Vagina (tissue), 2 donors: ENCODE data around the gene NFYC. TPM values are rescaled to one million over a fixed set of nuclear protein-coding genes. Genes with fewer than 3 reads are reported as not detected.
A peak's percentile ranks its signal among the peaks of the same experiment; 100 is the strongest.

Experiments used
- DNase-seq, 2 donors: peaks; one replicate each; pipeline ENCODE4 v3.0.0-alpha.2; 2017; ENCODE audit errors: extremely low spot score in 2 of 2
- H3K27ac ChIP-seq: fragments of 200-600 bp; sonication (generic); one replicate; pipeline ENCODE4 v1.5.1; 2019
- H3K27me3 ChIP-seq: fragments of 200-600 bp; sonication (generic); one replicate; pipeline ENCODE4 v1.5.1; 2019
- H3K36me3 ChIP-seq, 2 donors: fragments of 200-600 bp; sonication (generic); one replicate each; pipeline ENCODE4 v1.5.1; 2017 to 2019
- H3K4me1 ChIP-seq: fragments of 200-600 bp; sonication (generic); one replicate; pipeline ENCODE4 v1.5.1; 2019
- H3K4me3 ChIP-seq, 2 donors: fragments of 200-600 bp; sonication (generic); 1 replicate in 1 of 2; 2 replicates in 1 of 2; pipeline ENCODE4 v1.5.1; 2016 to 2019
- H3K9me3 ChIP-seq: fragments of 200-600 bp; sonication (generic); one replicate; pipeline ENCODE4 v1.5.1; 2019
- POLR2A ChIP-seq, 2 donors: fragments of 450-650 bp; IDR thresholded peaks; one replicate each; pipeline ENCODE4 v1.6.1; 2017; ENCODE audit warnings: antibody characterized with exemption in 2 of 2, mild to moderate bottlenecking in 2 of 2, moderate library complexity in 2 of 2
- POLR2AphosphoS5 ChIP-seq, 2 donors: sonication (generic); formaldehyde crosslinking; IDR thresholded peaks; one replicate each; pipeline ENCODE4 v1.9.0; 2017; ENCODE audit warnings: antibody characterized with exemption in 2 of 2, mild to moderate bottlenecking in 2 of 2, low read depth in 1 of 2; ENCODE audit not compliant: insufficient read depth in 1 of 2
- intact Hi-C: fragments of 100-400 bp; cut with DNase I; formaldehyde crosslinking; loops from one replicate; pipeline ENCODE4 v1.15.1; 2023
- total RNA-seq: library from RNA; depleted of rRNA; stranded (reverse); fragments of >200 nt; gene quantifications from one replicate; pipeline ENCODE4 v1.2.3, GENCODE V29; 2016
- TF ChIP-seq, protein P1 (sequence below), 3 experiments: fragments of 450-650 bp in 2 of 3; fragments of 200-600 bp in 1 of 3; sonication (generic) in 1 of 3; IDR thresholded peaks; one replicate each; pipeline ENCODE4 v1.5.1; 2017 to 2019; ENCODE audit warnings: antibody characterized with exemption in 3 of 3, mild to moderate bottlenecking in 2 of 3, moderate library complexity in 2 of 3

NFYC gene
- total RNA-seq, 1 donor from 2014 or later: 61.6 TPM

DNA sequence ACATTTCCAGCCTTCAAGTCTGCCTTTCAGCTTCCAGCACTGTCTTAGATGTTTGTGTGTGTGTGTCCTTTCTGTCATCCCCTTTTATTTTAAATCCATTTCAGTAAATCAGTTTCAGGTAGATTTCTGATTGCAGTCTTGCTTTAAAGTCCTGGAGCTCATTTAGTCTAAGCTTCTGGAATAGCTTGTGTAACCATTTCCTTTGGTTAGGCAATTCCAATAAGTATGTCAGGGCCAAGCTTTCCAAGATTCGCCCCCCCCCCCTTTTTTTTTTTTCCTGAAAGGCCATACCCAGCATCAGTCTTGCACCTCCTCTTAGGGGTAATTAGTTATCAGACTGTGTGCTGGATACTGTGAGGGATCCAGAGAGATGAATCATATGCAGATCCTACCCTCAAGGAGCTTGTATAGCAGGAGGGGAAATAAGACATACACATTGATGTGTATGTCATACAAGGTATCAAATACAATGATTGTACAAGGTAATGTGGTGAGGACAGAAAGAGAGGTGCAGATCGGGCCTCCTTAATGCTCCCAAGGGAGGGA lies 41.3 kb downstream of the NFYC start:
- TF ChIP-seq, protein P1, sequence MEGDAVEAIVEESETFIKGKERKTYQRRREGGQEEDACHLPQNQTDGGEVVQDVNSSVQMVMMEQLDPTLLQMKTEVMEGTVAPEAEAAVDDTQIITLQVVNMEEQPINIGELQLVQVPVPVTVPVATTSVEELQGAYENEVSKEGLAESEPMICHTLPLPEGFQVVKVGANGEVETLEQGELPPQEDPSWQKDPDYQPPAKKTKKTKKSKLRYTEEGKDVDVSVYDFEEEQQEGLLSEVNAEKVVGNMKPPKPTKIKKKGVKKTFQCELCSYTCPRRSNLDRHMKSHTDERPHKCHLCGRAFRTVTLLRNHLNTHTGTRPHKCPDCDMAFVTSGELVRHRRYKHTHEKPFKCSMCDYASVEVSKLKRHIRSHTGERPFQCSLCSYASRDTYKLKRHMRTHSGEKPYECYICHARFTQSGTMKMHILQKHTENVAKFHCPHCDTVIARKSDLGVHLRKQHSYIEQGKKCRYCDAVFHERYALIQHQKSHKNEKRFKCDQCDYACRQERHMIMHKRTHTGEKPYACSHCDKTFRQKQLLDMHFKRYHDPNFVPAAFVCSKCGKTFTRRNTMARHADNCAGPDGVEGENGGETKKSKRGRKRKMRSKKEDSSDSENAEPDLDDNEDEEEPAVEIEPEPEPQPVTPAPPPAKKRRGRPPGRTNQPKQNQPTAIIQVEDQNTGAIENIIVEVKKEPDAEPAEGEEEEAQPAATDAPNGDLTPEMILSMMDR (IDR thresholded peaks at IDR 0.05): no peak
- TF ChIP-seq POLR2A (IDR thresholded peaks at IDR 0.05) (no peak), POLR2AphosphoS5 (IDR thresholded peaks at IDR 0.05; ENCODE audit: insufficient read depth in 1 of 2, low read depth in 1 of 2) (no peak)
- Histone ChIP-seq H3K4me3 (no peak overlapping the region), H3K27ac (no peak overlapping the region), H3K27me3 (no peaks in the 10 kb centered on the region), H3K9me3 (no peaks in the 10 kb centered on the region), H3K36me3 (no peaks in the 10 kb centered on the region), H3K4me1 (peaks cover 23% of the 10 kb centered on the region)
- no peak for DNase-seq
- intact Hi-C loops: no loop called here

DNA sequence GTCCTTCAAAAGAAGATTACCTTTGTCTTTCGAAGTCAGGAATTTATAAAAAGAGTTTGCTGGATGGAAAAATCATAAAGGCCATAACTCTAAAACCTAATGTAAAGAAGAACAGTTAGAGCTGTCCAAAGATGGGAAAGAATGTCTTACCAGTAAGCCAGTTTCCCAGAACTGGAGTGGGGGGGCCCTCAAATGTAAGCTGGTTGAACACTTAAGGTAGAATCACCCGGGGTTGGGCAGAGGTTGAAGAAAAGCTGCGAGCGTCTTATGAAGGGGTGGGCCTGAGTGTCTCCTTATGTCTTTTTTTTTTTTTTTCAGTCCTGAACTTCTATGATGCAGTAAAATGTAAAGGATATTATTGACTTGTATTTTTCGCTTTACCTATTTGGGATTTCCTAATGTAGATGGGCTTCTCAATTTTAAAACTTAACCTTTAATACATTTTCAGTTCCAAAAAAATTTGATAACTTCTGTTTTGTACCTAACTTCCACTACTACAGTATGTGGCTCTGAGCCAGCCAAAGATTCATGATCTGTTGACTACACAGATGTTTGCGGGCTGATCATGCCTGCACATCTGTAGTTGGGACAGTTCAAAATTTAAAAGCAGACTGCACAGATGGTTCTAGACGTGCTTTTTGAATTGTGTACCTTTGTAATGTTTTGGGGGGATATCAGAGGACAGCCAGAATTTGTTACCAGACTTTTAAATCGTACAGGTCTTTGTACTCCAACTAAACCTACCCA lies 43.6 kb downstream of the NFYC start:
- H3K9me3 ChIP-seq: no peaks in the 10 kb centered on the region
- no peak overlapping the region for H3K4me3 ChIP-seq
- intact Hi-C loops: no loop called here
- no peak overlapping the region for H3K27ac ChIP-seq
- TF ChIP-seq POLR2AphosphoS5 (IDR thresholded peaks at IDR 0.05; ENCODE audit: insufficient read depth in 1 of 2, low read depth in 1 of 2) (no peak), POLR2A (IDR thresholded peaks at IDR 0.05) (no peak)
- TF ChIP-seq, protein P1 (IDR thresholded peaks at IDR 0.05): no peak
- H3K4me1 ChIP-seq: peaks cover 41% of the 10 kb centered on the region
- H3K27me3 ChIP-seq: no peaks in the 10 kb centered on the region
- peaks cover 0 to 14% of the 10 kb centered on the region in 2 donors for H3K36me3 ChIP-seq
- DNase-seq: no peak

DNA sequence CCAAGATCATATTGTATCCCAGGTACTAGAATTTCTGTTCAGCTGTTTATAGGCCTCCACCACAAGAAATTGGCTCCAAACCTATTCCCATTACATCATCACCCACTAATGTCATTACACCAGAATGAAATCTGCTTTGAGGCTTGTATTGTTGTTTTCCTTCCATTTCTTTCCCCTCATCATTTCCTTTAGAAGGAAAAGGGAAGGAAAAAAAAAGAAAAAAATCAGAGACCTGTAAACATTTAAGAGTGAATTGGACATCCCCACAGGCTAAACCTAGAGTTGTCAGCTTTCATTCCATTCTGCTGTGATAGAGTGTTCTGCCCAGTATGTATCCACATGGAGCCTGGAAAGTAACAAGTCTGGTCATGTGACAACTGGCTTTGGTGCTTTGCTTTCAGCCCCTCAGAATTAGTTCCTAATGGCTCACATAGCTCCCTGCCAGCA lies 44.6 kb downstream of the NFYC start:
- H3K4me3 ChIP-seq: no peak overlapping the region
- H3K36me3 ChIP-seq: peaks cover 0 to 15% of the 10 kb centered on the region in 2 donors
- no peaks in the 10 kb centered on the region for H3K27me3 ChIP-seq
- H3K27ac ChIP-seq: no peak overlapping the region
- TF ChIP-seq, protein P1 (IDR thresholded peaks at IDR 0.05): no peak
- TF ChIP-seq POLR2AphosphoS5 (IDR thresholded peaks at IDR 0.05; ENCODE audit: insufficient read depth in 1 of 2, low read depth in 1 of 2) (no peak), POLR2A (IDR thresholded peaks at IDR 0.05) (no peak)
- H3K4me1 ChIP-seq: peaks cover 51% of the 10 kb centered on the region
- intact Hi-C loops: no loop called here
- no peaks in the 10 kb centered on the region for H3K9me3 ChIP-seq
- no peak for DNase-seq

DNA sequence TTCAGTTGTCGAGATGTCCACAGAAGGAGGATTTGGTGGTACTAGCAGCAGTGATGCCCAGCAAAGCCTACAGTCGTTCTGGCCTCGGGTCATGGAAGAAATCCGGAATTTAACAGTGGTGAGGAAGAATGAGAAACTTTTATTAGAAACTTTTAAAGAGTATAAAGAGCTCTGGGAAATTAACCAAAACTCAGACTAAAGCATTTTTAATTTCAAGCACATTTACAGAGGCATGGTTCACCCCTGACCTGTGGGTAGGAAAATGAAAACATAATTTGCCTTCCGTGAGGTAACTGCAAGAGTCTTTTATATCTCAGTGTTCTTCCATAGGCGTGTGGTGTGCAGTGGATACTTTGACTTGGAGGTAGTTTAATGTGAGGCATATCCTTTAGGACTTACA lies 47.3 kb downstream of the NFYC start:
- H3K27me3 ChIP-seq: no peaks in the 10 kb centered on the region
- no peak for DNase-seq
- no peak overlapping the region for H3K4me3 ChIP-seq
- H3K36me3 ChIP-seq: peaks cover 0 to 21% of the 10 kb centered on the region in 2 donors
- TF ChIP-seq, protein P1 (IDR thresholded peaks at IDR 0.05): no peak
- TF ChIP-seq POLR2A (IDR thresholded peaks at IDR 0.05): no peak
- intact Hi-C loops: no loop called here
- H3K4me1 ChIP-seq: peaks cover 41% of the 10 kb centered on the region
- no peaks in the 10 kb centered on the region for H3K9me3 ChIP-seq
- peak overlapping the region; percentile 18 for H3K27ac ChIP-seq

DNA sequence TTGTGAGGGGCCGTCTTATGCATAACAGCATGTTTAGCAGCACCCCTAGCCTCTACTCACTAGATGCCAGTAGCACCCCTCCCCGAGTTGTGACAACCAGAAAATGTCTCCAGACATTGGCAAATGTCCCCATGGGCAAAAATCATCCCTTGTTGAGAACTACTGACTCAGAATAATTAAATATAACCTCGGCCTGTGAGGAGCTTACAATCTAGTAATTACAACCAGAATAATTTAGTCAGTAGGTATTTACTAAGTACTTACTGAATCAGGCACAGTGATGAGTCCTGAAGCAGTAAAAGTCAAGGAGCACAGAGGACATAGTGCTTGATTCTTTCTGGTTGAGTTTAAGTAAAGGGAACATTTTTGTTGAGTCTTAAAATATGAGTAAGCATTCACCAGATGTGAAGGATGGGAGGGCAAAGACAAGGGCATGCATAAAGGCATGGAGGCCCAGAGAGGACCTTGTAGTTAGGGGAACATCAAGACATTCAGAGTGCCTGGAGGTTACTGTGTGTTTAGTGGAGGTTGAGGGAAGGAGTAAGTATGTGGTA lies 48.0 kb downstream of the NFYC start:
- intact Hi-C loops: no loop called here
- TF ChIP-seq POLR2AphosphoS5 (IDR thresholded peaks at IDR 0.05; ENCODE audit: insufficient read depth in 1 of 2, low read depth in 1 of 2): no peak
- TF ChIP-seq, protein P1 (IDR thresholded peaks at IDR 0.05): no peak
- no peak for TF ChIP-seq POLR2A (IDR thresholded peaks at IDR 0.05)
- no peaks in the 10 kb centered on the region for H3K27me3 ChIP-seq
- peaks cover 0 to 21% of the 10 kb centered on the region in 2 donors for H3K36me3 ChIP-seq
- peaks cover 41% of the 10 kb centered on the region for H3K4me1 ChIP-seq
- H3K9me3 ChIP-seq: no peaks in the 10 kb centered on the region
- no peak for DNase-seq
- peak overlapping the region; percentile 18 for H3K27ac ChIP-seq
- no peak overlapping the region for H3K4me3 ChIP-seq
